Spleen (tissue), 11 donors: ENCODE data around the gene BOK. TPM values are rescaled to one million over a fixed set of nuclear protein-coding genes. Genes with fewer than 3 reads are reported as not detected.

ENCODE experiments used
- DNase-seq: peaks from one replicate; pipeline ENCODE4 v3.0.0-alpha.2; 2020
- H3K27ac ChIP-seq, 8 donors: fragments of 200-600 bp; sonication (generic) in 7 of 8; 1 replicate in 4 of 8; 2 replicates in 4 of 8; pipeline versions ENCODE4 v1.5.0 to v1.8.0; 2016 to 2021; ENCODE audit warnings: inconsistent platforms in 4 of 8, mild to moderate bottlenecking in 4 of 8, moderate library complexity in 1 of 8
- H3K27me3 ChIP-seq, 7 donors: fragments of 200-600 bp; sonication (generic) in 6 of 7; replicated peaks in 1 of 7; 1 replicate in 4 of 7; 2 replicates in 3 of 7; pipeline versions ENCODE4 v1.5.0 to v1.8.0; 2016 to 2021; ENCODE audit warnings: inconsistent platforms in 3 of 7, mild to moderate bottlenecking in 1 of 7
- H3K36me3 ChIP-seq, 6 donors: fragments of 200-600 bp; sonication (generic) in 5 of 6; 1 replicate in 4 of 6; 2 replicates in 2 of 6; pipeline versions ENCODE4 v1.5.0 to v1.8.0; 2016 to 2021; ENCODE audit warnings: inconsistent platforms in 2 of 6
- H3K4me1 ChIP-seq, 6 donors: fragments of 200-600 bp; sonication (generic) in 5 of 6; 1 replicate in 3 of 6; 2 replicates in 3 of 6; pipeline versions ENCODE4 v1.5.0 to v1.8.0; 2016 to 2021; ENCODE audit warnings: inconsistent platforms in 3 of 6
- H3K4me3 ChIP-seq, 8 donors: fragments of 200-600 bp; sonication (generic) in 7 of 8; 1 replicate in 4 of 8; 2 replicates in 4 of 8; pipeline versions ENCODE4 v1.5.0 to v1.8.0; 2016 to 2021; ENCODE audit warnings: inconsistent platforms in 4 of 8, mild to moderate bottlenecking in 4 of 8, moderate library complexity in 2 of 8
- H3K9me3 ChIP-seq, 8 donors: fragments of 200-600 bp; sonication (generic) in 7 of 8; 1 replicate in 4 of 8; 2 replicates in 4 of 8; pipeline versions ENCODE4 v1.5.0 to v1.8.0; 2016 to 2021; ENCODE audit warnings: inconsistent platforms in 4 of 8
- POLR2A ChIP-seq, 3 donors: fragments of 450-650 bp; IDR thresholded peaks; one replicate each; pipeline ENCODE4 v1.5.1; 2017; ENCODE audit warnings: antibody characterized with exemption in 3 of 3, mild to moderate bottlenecking in 1 of 3
- POLR2AphosphoS5 ChIP-seq, 3 donors: sonication (generic); formaldehyde crosslinking; IDR thresholded peaks; one replicate each; pipeline ENCODE4 v1.5.1; 2017; ENCODE audit warnings: antibody characterized with exemption in 3 of 3
- WGBS, 5 donors: extraction: QIAGEN DNeasy Blood & Tissue Kit in 3 of 5; methylation state at CpG; one replicate each; pipeline versions ENCODE4 v1.1.5 to v1.1.7; 2013 to 2018; 5-methylcytosine and 5-hydroxymethylcytosine counted together
- intact Hi-C: fragments of 100-400 bp; cut with DNase I; formaldehyde crosslinking; loops from one replicate; pipeline ENCODE4 v1.15.0; 2023; ENCODE audit warnings: low total_unique reads
- polyA plus RNA-seq, 3 donors: library from polyadenylated mRNA; stranded (reverse); fragments of 200-250 nt; gene quantifications; one replicate each; pipeline ENCODE4 v1.2.1, GENCODE V29; 2013
- total RNA-seq, 7 donors: library from RNA; depleted of rRNA in 3 of 7; stranded (reverse); fragments of >200 nt in 3 of 7; fragmentation: NEBNext Ultra II Directional in 4 of 7; extraction: Animal tissue kit (Norgen Biotek cat#: 25700) in 4 of 7; gene quantifications; one replicate each; pipeline versions ENCODE4 v1.1.0 to v1.2.1, GENCODE V29; 2016 to 2021
- TF ChIP-seq, protein P1 (sequence below), 11 experiments: fragments of 200-600 bp in 7 of 11; fragments of 450-650 bp in 4 of 11; sonication (generic) in 4 of 11; IDR thresholded peaks in 8 of 11; conservative IDR thresholded peaks in 3 of 11; 1 replicate in 7 of 11; 2 replicates in 4 of 11; pipeline versions ENCODE4 v1.4.0 to v1.8.0; 2016 to 2021; ENCODE audit warnings: antibody characterized with exemption in 11 of 11, inconsistent platforms in 4 of 11, mild to moderate bottlenecking in 1 of 11
- donor health status: healthy with polysubstance abuse.
- donor health status: DM: no; HTN: no; CAD: no; lungs with moderate emphysema.
- donor health status: DM: no; HTN: no; CAD: no.
- donor health status: Bipolar disorder and iron deficiency.
- donor health status: healthy.
- donor health status: DM: no; HTN: no; CAD: no.
- donor health status: DM: yes; HTN: yes; CAD: no.

BOK gene
- total and polyA plus RNA-seq, 10 donors, result 3.0 to 19.4 (median 7.5) TPM

DNA sequence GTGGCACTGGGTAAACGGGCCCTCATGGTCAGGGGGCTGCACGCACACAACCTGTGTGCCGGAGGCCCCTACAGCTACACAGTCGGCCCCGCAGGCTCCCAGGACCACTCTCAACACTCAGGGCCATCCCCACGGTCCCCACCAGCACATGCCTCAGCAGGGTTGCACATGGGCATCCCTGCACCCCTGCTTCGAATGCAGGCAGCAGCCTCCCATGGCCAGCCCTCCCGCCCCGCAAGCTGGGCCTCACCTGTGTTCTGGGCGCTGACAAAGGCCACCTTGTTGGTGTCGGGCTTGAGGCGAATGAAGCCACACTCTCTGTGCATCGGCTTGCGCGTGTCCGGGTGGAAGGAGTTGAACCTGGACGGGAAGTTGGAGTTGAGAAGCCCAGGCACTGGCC is 44.2 kb downstream of the BOK start:
- H3K27me3 ChIP-seq, result no peaks in the 10 kb centered on the region
- H3K4me3 ChIP-seq, result no peak overlapping the region
- 95 to 98% (median 97%) methylated on average over 13 to 17 of the region's 17 CpGs for WGBS, 5 donors
- H3K36me3 ChIP-seq, result peaks cover 0 to 99% (median 52%) of the 10 kb centered on the region in 6 donors
- no peaks in the 10 kb centered on the region for H3K9me3 ChIP-seq
- intact Hi-C loops, result no loop called here
- no peaks in the 10 kb centered on the region for H3K4me1 ChIP-seq
- H3K27ac ChIP-seq, result no peak overlapping the region
- no peak for DNase-seq
- TF ChIP-seq POLR2AphosphoS5 (IDR thresholded peaks at IDR 0.05), result peak in 1 of 3 donors; percentile 49
- TF ChIP-seq, protein P1, sequence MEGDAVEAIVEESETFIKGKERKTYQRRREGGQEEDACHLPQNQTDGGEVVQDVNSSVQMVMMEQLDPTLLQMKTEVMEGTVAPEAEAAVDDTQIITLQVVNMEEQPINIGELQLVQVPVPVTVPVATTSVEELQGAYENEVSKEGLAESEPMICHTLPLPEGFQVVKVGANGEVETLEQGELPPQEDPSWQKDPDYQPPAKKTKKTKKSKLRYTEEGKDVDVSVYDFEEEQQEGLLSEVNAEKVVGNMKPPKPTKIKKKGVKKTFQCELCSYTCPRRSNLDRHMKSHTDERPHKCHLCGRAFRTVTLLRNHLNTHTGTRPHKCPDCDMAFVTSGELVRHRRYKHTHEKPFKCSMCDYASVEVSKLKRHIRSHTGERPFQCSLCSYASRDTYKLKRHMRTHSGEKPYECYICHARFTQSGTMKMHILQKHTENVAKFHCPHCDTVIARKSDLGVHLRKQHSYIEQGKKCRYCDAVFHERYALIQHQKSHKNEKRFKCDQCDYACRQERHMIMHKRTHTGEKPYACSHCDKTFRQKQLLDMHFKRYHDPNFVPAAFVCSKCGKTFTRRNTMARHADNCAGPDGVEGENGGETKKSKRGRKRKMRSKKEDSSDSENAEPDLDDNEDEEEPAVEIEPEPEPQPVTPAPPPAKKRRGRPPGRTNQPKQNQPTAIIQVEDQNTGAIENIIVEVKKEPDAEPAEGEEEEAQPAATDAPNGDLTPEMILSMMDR (IDR thresholded peaks at IDR 0.05 in 8 of 11, conservative IDR thresholded peaks at IDR 0.05 in 3 of 11), result no peak

DNA sequence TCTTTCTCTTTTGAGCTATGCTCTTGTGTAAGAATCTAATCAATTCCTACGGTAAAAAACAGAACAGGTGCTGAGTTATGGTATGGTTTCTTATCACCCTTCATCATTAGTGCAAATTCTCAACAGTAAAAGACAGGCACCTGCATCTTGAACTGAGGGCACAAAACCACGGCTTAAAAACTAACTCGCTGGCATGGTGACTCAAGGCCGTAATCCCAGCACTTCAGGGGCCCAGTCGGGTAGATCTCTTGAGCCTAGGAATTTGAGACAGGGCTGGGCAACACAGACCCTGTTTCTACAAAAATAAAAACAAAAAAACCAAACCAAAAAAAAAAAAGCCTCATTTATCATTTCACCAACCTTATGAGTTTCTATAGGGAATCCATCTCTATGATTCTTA is 45.1 kb downstream of the BOK start:
- DNase-seq, result no peak
- TF ChIP-seq POLR2AphosphoS5 (IDR thresholded peaks at IDR 0.05), result no peak
- Histone ChIP-seq H3K36me3 (peaks cover 0 to 99% (median 52%) of the 10 kb centered on the region in 6 donors), H3K9me3 (no peaks in the 10 kb centered on the region), H3K4me3 (no peak overlapping the region), H3K4me1 (peaks cover 0 to 7% (median 3%) of the 10 kb centered on the region in 6 donors), H3K27ac (no peak overlapping the region), H3K27me3 (no peaks in the 10 kb centered on the region)
- intact Hi-C loops, result no loop called here
- WGBS, 5 donors, result 91 to 94% (median 92%) methylated on average over 5 of the region's 5 CpGs

DNA sequence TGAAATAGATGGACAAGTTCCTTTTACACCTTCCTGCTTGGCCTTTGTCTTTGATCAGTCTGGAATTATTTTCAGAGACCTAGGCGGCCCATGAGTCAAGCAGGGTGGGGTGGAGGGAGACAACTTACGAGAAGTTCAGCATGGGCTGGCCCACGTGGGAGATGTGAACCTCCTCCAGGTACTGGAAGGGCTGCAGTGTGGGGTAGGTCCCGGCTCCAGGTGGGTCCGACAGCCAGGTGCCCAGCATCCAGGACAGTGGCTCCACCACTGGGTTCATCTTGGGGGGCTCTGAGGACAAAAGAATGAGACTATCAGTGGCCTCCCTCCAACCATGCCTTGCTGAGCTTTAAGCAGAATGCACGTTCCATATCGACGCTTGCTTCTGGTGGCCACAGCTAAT is 47.6 kb downstream of the BOK start:
- Histone ChIP-seq H3K4me3 (no peak overlapping the region), H3K27ac (no peak overlapping the region), H3K9me3 (no peaks in the 10 kb centered on the region), H3K27me3 (no peaks in the 10 kb centered on the region), H3K36me3 (peaks cover 0 to 76% (median 37%) of the 10 kb centered on the region in 6 donors), H3K4me1 (peaks cover 4 to 32% (median 23%) of the 10 kb centered on the region in 6 donors)
- 94 to 97% (median 97%) methylated on average over 5 to 8 of the region's 8 CpGs for WGBS, 5 donors
- DNase-seq, result no peak
- TF ChIP-seq POLR2AphosphoS5 (IDR thresholded peaks at IDR 0.05) (no peak), POLR2A (IDR thresholded peaks at IDR 0.05) (no peak)
- TF ChIP-seq, protein P1 (IDR thresholded peaks at IDR 0.05 in 8 of 11, conservative IDR thresholded peaks at IDR 0.05 in 3 of 11), result no peak
- intact Hi-C loops, result no loop called here

DNA sequence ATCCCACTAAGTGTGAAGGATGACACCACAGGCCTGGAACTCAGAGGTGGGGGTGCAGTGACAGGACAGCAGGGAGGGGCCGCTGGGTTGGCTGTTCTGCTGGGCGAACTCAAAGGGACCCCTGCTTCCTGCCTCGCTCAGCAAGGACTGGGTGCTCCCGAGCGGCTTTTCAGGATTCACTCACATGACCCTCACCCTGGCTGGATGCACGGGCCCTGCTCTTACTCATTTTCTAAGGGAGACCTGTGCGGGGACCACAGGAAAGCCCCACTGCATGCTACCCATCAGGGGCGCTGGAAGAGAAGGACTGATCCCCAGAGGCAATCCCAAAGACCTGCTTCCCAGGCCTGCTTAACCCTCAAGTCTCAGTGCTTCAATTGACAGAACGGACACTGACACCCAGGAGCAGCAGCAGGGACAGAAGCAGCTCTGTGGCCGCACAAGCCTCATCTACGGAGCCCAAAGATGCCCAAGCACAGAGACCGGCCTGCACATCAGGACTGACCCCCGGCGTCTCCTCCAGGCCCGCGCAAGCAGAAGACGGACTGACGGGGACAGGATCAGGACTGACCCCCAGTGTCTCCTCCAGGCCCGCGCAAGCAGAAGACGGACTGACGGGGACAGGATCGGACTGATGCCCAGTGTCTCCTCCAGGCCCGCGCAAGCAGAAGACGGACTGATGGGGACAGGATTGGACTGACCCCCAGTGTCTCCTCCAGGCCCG is 48.8 kb downstream of the BOK start:
- Histone ChIP-seq H3K4me1 (peaks cover 4 to 33% (median 23%) of the 10 kb centered on the region in 6 donors), H3K27ac (no peak overlapping the region), H3K4me3 (no peak overlapping the region), H3K9me3 (no peaks in the 10 kb centered on the region), H3K36me3 (peaks cover 0 to 65% (median 29%) of the 10 kb centered on the region in 6 donors), H3K27me3 (no peaks in the 10 kb centered on the region)
- 92 to 98% (median 96%) methylated on average over 21 to 27 of the region's 27 CpGs for WGBS, 5 donors
- TF ChIP-seq POLR2A (IDR thresholded peaks at IDR 0.05) (no peak), POLR2AphosphoS5 (IDR thresholded peaks at IDR 0.05) (no peak)
- TF ChIP-seq, protein P1 (IDR thresholded peaks at IDR 0.05 in 8 of 11, conservative IDR thresholded peaks at IDR 0.05 in 3 of 11), result no peak
- intact Hi-C loops, result no loop called here
- no peak for DNase-seq
